ENCODE data around the gene IGFBP4.
A peak's percentile ranks its signal among the peaks of the same experiment; 100 is the strongest.
"Not testable (repeated sequence)": the region's sequence is repeated elsewhere in the genome, so short reads cannot be mapped to it uniquely, and the experiment has no call there.

IGFBP4 gene

GRCh38 chr17:40443196-40443987, at the start of gene IGFBP4:
IGFBP4 (plus strand) TSS chr17:40443450; CDS start chr17:40443736, 286 bp downstream.
- peak; percentile 45 to 96 (median 76) for DNase-seq
- intact Hi-C loops (cut with DNase I): no loop called here

- intact Hi-C loops (cut with DNase I): loop anchor here (1.0 kb wide), 1 partner anchor 134 kb away; no protein-coding TSS in a partner anchor
- peak in 1 of 10 donors; percentile 46 for DNase-seq
Observed at GRCh38 chr17:40399185-40399584, 44.1 kb upstream of the IGFBP4 start.

GRCh38 chr17:40402668-40403067, 40.6 kb upstream of the IGFBP4 start:
- no peak for DNase-seq
- intact Hi-C loops (cut with DNase I): no loop called here

GRCh38 chr17:40404003-40404402, 39.2 kb upstream of the IGFBP4 start:
- intact Hi-C loops (cut with DNase I): no loop called here
- no peak for DNase-seq

GRCh38 chr17:40407460-40407859, 35.8 kb upstream of the IGFBP4 start:
- intact Hi-C loops (cut with DNase I): no loop called here
- no peak for DNase-seq

- intact Hi-C loops (cut with DNase I); DNase-seq: not testable (repeated sequence)
Observed at GRCh38 chr17:40409540-40409939, 33.7 kb upstream of the IGFBP4 start.

GRCh38 chr17:40410082-40410481, 33.2 kb upstream of the IGFBP4 start:
- intact Hi-C loops (cut with DNase I): loop anchor here (10.0 kb wide), 1 partner anchor 105 kb away; the partner anchor contains the start of gene RARA
- no peak for DNase-seq

- intact Hi-C loops (cut with DNase I): loop anchor here (10.0 kb wide), 1 partner anchor 107 kb away; the partner anchor contains the start of gene RARA
- no peak for DNase-seq
Observed at GRCh38 chr17:40411821-40412220, 31.4 kb upstream of the IGFBP4 start.

- intact Hi-C loops (cut with DNase I): loop anchor here (10.0 kb wide), 1 partner anchor 108 kb away; the partner anchor contains the start of gene RARA
Observed at GRCh38 chr17:40412880-40413279, 30.4 kb upstream of the IGFBP4 start.

GRCh38 chr17:40414312-40414711, 28.9 kb upstream of the IGFBP4 start:
- peak in 1 of 10 donors; percentile 48 for DNase-seq
- intact Hi-C loops (cut with DNase I): loop anchor here (2.0 to 10.0 kb wide), 2 partner anchors 56 to 110 kb away; partner anchors contain the start of gene RARA

More at GRCh38 chr17:40412880-40413279, 30.4 kb upstream of the IGFBP4 start:
- no peak for DNase-seq

GRCh38 chr17:40415390-40415789, 27.9 kb upstream of the IGFBP4 start:
- no peak for DNase-seq
- intact Hi-C loops (cut with DNase I): loop anchor here (2.0 to 10.0 kb wide), 2 partner anchors 57 to 111 kb away; partner anchors contain the start of gene RARA

- intact Hi-C loops (cut with DNase I): loop anchor here (10.0 kb wide), 1 partner anchor 112 kb away; the partner anchor contains the start of gene RARA
- DNase-seq: no peak
Observed at GRCh38 chr17:40416671-40417070, 26.6 kb upstream of the IGFBP4 start.

- DNase-seq: no peak
- intact Hi-C loops (cut with DNase I): loop anchor here (10.0 kb wide), 1 partner anchor 112 kb away; the partner anchor contains the start of gene RARA
Observed at GRCh38 chr17:40417258-40417608, 26.0 kb upstream of the IGFBP4 start.

GRCh38 chr17:40417609-40418427, 25.4 kb upstream of the IGFBP4 start, which contains the start of gene TOP2A:
TOP2A (minus strand) TSS chr17:40417896; CDS start chr17:40417791, 105 bp downstream.
- DNase-seq: peak; percentile 82 to 99 (median 96)
- intact Hi-C loops (cut with DNase I): loop anchor here (10.0 kb wide), 1 partner anchor 113 kb away; the partner anchor contains the start of gene RARA

- DNase-seq: peak in 3 of 10 donors; percentile 15 to 82 (median 80)
Observed at GRCh38 chr17:40418428-40418706, 24.9 kb upstream of the IGFBP4 start.

GRCh38 chr17:40419559-40420331, 23.5 kb upstream of the IGFBP4 start:
- intact Hi-C loops (cut with DNase I): loop anchor here (10.0 kb wide), 1 partner anchor 115 kb away; the partner anchor contains the start of gene RARA
- DNase-seq: peak in 1 of 10 donors; percentile 32

More at GRCh38 chr17:40418428-40418706, 24.9 kb upstream of the IGFBP4 start:
- intact Hi-C loops (cut with DNase I): loop anchor here (10.0 kb wide), 1 partner anchor 114 kb away; the partner anchor contains the start of gene RARA

- intact Hi-C loops (cut with DNase I): no loop called here
- peak in 1 of 10 donors; percentile 43 for DNase-seq
Observed at GRCh38 chr17:40422990-40423633, 20.1 kb upstream of the IGFBP4 start.

- peak in 1 of 10 donors; percentile 61 for DNase-seq
Observed at GRCh38 chr17:40425741-40426140, 17.5 kb upstream of the IGFBP4 start.

GRCh38 chr17:40427002-40427491, 16.2 kb upstream of the IGFBP4 start:
- DNase-seq: no peak
- intact Hi-C loops (cut with DNase I): no loop called here

More at GRCh38 chr17:40425741-40426140, 17.5 kb upstream of the IGFBP4 start:
- intact Hi-C loops (cut with DNase I): no loop called here

Measured in posterior cingulate gyrus (tissue), 11 donors.